ENCODE data around the gene PSG7. TPM values are rescaled to one million over a fixed set of nuclear protein-coding genes. Genes with fewer than 3 reads are reported as not detected.
"Not testable (repeated sequence)": the region's sequence is repeated elsewhere in the genome, so short reads cannot be mapped to it uniquely, and the experiment has no call there.

PSG7 gene
- not detected in 2 replicates for total RNA-seq
- long read RNA-seq: 0 reads

DNA sequence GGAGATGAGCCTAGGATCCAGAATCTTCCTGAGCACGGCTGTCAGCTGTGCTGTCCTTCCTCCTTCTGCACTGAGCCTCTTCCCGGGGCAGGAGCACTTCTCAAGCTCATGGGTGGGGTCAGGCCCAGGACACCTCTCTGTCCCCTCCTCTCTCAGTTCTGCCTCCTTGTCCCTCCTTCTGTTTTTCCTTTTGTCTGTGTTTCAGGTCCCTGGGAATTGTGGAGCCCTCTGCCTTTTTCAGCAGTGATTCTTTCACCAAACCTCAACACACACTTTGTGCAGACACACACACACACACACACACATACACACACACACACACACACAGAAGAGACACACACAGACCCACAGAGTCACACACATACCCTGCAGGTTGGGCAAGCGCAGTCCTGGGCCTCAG lies at the start of gene PSG7:
Gene PSG7 (minus strand): TSS at position 101 of the 400 bp plus-strand sequence. CDS start 131 bp downstream, outside the sequence.
- DNase-seq (ENCODE audit: extremely low spot score, unreplicated experiment); H3K27me3 Mint-ChIP-seq (ENCODE audit: unreplicated experiment); H3K27ac Mint-ChIP-seq (ENCODE audit: unreplicated experiment); H3K4me3 Mint-ChIP-seq (ENCODE audit: unreplicated experiment); H3K4me1 Mint-ChIP-seq (ENCODE audit: unreplicated experiment); H3K36me3 Mint-ChIP-seq (ENCODE audit: unreplicated experiment): not testable (repeated sequence)
- H3K9me3 Mint-ChIP-seq (ENCODE audit: unreplicated experiment): peaks cover 35% of the 10 kb centered on the region

DNA sequence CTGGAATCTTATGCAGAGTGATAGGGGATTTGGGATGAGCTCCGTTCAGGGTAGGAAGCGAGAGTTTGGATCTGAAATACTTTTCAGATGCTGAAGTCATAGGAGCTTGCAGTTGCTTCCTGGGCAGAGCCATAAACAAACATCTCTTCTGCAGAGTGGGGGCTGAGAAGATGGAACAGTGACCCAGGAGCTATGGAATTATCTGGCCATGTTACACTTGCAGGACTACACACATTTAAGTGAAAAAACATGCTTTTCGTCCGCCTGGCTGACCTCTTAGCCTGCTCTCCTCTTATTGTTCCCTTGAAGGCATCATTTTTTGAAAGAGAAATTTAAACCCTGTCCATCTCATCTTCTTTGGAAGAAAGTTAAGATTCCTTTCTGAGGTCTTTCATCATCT lies 48.6 kb upstream of the PSG7 start:
- DNase-seq (ENCODE audit: extremely low spot score, unreplicated experiment): no peak
- TF ChIP-seq, protein P1, sequence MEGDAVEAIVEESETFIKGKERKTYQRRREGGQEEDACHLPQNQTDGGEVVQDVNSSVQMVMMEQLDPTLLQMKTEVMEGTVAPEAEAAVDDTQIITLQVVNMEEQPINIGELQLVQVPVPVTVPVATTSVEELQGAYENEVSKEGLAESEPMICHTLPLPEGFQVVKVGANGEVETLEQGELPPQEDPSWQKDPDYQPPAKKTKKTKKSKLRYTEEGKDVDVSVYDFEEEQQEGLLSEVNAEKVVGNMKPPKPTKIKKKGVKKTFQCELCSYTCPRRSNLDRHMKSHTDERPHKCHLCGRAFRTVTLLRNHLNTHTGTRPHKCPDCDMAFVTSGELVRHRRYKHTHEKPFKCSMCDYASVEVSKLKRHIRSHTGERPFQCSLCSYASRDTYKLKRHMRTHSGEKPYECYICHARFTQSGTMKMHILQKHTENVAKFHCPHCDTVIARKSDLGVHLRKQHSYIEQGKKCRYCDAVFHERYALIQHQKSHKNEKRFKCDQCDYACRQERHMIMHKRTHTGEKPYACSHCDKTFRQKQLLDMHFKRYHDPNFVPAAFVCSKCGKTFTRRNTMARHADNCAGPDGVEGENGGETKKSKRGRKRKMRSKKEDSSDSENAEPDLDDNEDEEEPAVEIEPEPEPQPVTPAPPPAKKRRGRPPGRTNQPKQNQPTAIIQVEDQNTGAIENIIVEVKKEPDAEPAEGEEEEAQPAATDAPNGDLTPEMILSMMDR (IDR thresholded peaks at IDR 0.05): no peak
- Mint-ChIP-seq H3K4me1 (ENCODE audit: unreplicated experiment) (no peaks in the 10 kb centered on the region), H3K27me3 (ENCODE audit: unreplicated experiment) (no peaks in the 10 kb centered on the region), H3K36me3 (ENCODE audit: unreplicated experiment) (no peaks in the 10 kb centered on the region), H3K4me3 (ENCODE audit: unreplicated experiment) (no peak overlapping the region), H3K27ac (ENCODE audit: unreplicated experiment) (no peak overlapping the region), H3K9me3 (ENCODE audit: unreplicated experiment) (peaks cover 33% of the 10 kb centered on the region)

DNA sequence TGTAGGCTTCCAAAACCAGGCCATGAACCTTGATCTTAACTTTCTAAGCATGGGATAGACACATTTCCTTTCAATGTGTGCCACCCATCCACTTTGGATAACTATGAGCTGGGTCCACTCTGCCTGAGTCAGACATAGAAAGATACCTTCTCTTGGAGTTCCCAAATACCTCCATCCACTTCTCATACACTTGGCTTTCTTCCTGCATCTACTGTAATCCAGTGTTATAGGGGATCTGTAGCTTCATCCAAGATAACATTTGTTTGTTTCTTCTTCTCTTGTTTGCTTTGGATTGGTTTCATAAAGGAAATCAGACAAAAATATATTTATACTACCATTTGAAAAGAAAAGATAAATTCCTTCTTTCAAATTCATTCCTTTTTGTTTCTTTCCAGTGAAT lies 45.1 kb upstream of the PSG7 start:
- not testable (repeated sequence) for H3K27ac Mint-ChIP-seq (ENCODE audit: unreplicated experiment); H3K36me3 Mint-ChIP-seq (ENCODE audit: unreplicated experiment); H3K4me3 Mint-ChIP-seq (ENCODE audit: unreplicated experiment); H3K27me3 Mint-ChIP-seq (ENCODE audit: unreplicated experiment); H3K4me1 Mint-ChIP-seq (ENCODE audit: unreplicated experiment); DNase-seq (ENCODE audit: extremely low spot score, unreplicated experiment)
- peaks cover 28% of the 10 kb centered on the region for H3K9me3 Mint-ChIP-seq (ENCODE audit: unreplicated experiment)

DNA sequence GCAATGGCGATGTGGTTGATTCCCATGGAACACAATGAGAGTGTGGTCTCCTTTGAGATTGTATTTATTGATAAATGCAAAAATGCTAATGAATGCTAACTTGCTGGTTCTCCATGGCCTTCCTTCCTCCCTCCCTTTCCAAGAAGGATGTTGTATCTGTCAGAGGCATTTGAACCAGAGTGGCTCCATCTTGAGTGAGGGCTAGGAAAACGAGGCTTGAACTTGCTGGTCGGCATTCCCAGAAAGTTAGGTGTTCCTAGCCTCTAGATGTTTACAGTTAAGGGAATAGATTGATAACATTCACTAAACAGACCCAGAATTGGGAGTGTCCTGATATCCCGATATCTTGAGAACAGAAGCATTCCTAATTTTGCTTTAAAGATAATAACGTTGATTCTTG lies 34.4 kb upstream of the PSG7 start:
- DNase-seq (ENCODE audit: extremely low spot score, unreplicated experiment); H3K4me3 Mint-ChIP-seq (ENCODE audit: unreplicated experiment); H3K36me3 Mint-ChIP-seq (ENCODE audit: unreplicated experiment); H3K4me1 Mint-ChIP-seq (ENCODE audit: unreplicated experiment); H3K27me3 Mint-ChIP-seq (ENCODE audit: unreplicated experiment); H3K27ac Mint-ChIP-seq (ENCODE audit: unreplicated experiment): not testable (repeated sequence)
- H3K9me3 Mint-ChIP-seq (ENCODE audit: unreplicated experiment): peaks cover 29% of the 10 kb centered on the region

DNA sequence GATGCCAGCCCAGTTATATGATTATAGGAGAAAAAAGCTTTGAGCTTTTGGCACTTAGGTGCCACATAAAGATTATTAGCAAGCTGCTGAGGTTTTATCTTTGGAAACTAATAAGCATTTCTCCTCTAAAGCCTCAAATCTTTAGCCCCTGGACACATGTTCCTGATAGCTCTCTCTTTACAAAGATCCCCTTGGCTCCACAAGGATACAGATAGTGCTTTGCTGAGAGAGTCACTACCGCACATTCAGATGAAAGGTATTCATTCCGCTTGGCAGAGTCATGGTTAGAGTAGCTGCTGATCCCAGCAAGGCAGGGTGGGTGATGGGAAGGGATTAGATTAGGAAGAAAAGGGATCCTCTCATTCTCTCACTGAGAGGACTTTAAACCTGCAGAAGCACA lies 28.2 kb upstream of the PSG7 start:
- DNase-seq (ENCODE audit: extremely low spot score, unreplicated experiment): no peak
- H3K4me3 Mint-ChIP-seq (ENCODE audit: unreplicated experiment): no peak overlapping the region
- H3K4me1 Mint-ChIP-seq (ENCODE audit: unreplicated experiment): no peaks in the 10 kb centered on the region

DNA sequence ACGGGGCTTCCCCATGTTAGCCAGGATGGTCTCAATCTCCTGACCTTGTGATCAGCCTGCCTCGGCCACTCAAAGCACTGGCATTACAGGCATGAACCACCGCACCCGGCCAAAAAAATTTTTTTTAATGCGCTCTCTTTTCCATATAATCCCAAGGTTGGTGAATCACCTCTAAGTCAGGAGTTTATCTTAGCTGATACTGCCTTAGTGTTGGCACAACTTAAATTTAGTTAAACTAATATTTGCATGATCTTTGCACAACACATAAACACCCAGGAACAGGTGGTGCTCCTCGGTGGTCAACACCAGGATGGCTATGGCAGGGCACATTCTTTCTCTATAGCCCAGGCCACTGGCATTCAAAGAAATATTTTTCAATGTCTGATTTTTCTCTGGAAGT lies 24.1 kb upstream of the PSG7 start:
- no peaks in the 10 kb centered on the region for H3K36me3 Mint-ChIP-seq (ENCODE audit: unreplicated experiment)
- H3K9me3 Mint-ChIP-seq (ENCODE audit: unreplicated experiment): peaks cover 36% of the 10 kb centered on the region
- TF ChIP-seq, protein P1 (IDR thresholded peaks at IDR 0.05): no peak
- no peaks in the 10 kb centered on the region for H3K4me1 Mint-ChIP-seq (ENCODE audit: unreplicated experiment)
- H3K27me3 Mint-ChIP-seq (ENCODE audit: unreplicated experiment): no peaks in the 10 kb centered on the region
- no peak overlapping the region for H3K27ac Mint-ChIP-seq (ENCODE audit: unreplicated experiment)
- no peak overlapping the region for H3K4me3 Mint-ChIP-seq (ENCODE audit: unreplicated experiment)
- no peak for DNase-seq (ENCODE audit: extremely low spot score, unreplicated experiment)

More for the DNA sequence above, 28.2 kb upstream of the PSG7 start:
- Mint-ChIP-seq H3K9me3 (ENCODE audit: unreplicated experiment) (peaks cover 34% of the 10 kb centered on the region), H3K36me3 (ENCODE audit: unreplicated experiment) (no peaks in the 10 kb centered on the region), H3K27ac (ENCODE audit: unreplicated experiment) (no peak overlapping the region), H3K27me3 (ENCODE audit: unreplicated experiment) (no peaks in the 10 kb centered on the region)
- TF ChIP-seq, protein P1 (IDR thresholded peaks at IDR 0.05): no peak

DNA sequence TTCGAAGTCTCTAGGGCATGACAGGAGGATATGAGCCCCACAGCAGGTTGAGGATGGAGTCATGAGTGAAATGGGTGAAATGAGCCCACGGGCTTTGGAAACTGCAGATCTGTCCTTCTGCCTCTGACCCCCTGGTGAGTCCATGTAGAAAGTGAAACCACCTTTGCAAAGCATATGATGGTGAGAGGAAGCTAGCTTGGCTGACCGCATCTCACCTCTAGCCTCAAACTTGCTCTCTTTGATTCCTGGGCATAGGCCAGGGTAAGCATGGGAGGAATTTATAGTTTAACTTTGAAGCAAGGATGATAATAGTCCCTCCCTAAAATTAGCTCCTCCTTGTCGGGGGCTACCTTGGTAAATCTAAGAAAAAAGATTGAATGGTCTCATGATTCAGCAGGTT lies 15.1 kb upstream of the PSG7 start:
- not testable (repeated sequence) for H3K27ac Mint-ChIP-seq (ENCODE audit: unreplicated experiment); H3K27me3 Mint-ChIP-seq (ENCODE audit: unreplicated experiment); H3K36me3 Mint-ChIP-seq (ENCODE audit: unreplicated experiment); DNase-seq (ENCODE audit: extremely low spot score, unreplicated experiment); H3K4me3 Mint-ChIP-seq (ENCODE audit: unreplicated experiment); H3K4me1 Mint-ChIP-seq (ENCODE audit: unreplicated experiment)
- peaks cover 18% of the 10 kb centered on the region for H3K9me3 Mint-ChIP-seq (ENCODE audit: unreplicated experiment)

DNA sequence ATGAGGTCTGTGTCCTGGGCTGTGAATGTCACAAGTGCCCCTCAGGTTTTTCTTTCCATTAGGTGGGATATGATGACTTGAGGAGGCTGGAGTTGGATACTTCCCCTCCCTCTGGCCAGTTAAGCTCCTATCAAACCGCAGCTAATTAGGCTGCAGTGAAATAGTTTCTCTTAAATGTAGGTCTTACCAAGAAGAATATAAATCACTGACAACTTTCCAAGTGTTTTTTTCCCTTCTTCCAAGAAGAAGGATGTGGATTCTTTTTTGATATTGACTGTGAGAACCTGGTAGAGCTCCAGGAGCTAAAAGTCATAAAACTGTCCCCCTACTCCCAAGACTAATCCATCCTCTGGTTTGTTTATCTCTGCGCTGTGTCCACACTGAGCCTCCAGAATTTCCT lies 14.5 kb upstream of the PSG7 start:
- not testable (repeated sequence) for H3K27me3 Mint-ChIP-seq (ENCODE audit: unreplicated experiment); H3K4me1 Mint-ChIP-seq (ENCODE audit: unreplicated experiment); DNase-seq (ENCODE audit: extremely low spot score, unreplicated experiment); H3K4me3 Mint-ChIP-seq (ENCODE audit: unreplicated experiment); H3K36me3 Mint-ChIP-seq (ENCODE audit: unreplicated experiment); H3K27ac Mint-ChIP-seq (ENCODE audit: unreplicated experiment)
- peaks cover 17% of the 10 kb centered on the region for H3K9me3 Mint-ChIP-seq (ENCODE audit: unreplicated experiment)

All from osteocyte (in vitro differentiated cells).